CD1c-positive myeloid dendritic cell (primary cell): ENCODE measurements around the gene DNAH14.
"Not testable (repeated sequence)": the region's sequence is repeated elsewhere in the genome, so short reads cannot be mapped to it uniquely, and the experiment has no call there.

Experiments
- DNase-seq: peaks from one replicate; pipeline ENCODE4 v3.0.0-alpha.2; 2016; ENCODE audit errors: extremely low spot score

DNAH14 gene

DNA sequence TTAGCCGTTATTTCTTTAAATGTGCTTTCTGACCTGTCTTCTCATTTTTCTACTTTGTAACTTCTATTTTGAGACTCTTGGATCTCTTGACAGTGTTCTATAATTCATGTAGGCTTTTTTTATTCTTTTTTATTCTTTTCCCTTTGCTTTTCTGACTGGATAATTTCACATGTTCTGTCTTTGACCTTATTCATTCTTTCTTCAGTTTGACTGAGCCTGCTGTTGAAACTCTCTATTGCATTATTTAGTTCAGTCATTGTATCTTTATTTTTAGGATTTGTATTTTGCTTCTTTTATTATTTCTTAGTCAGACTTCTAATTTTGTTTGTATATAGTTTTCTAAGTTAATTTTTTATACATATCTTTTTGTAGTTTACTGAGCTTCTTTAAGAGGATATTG, 66.1 kb downstream of the DNAH14 start:
- DNase-seq = no peak

DNA sequence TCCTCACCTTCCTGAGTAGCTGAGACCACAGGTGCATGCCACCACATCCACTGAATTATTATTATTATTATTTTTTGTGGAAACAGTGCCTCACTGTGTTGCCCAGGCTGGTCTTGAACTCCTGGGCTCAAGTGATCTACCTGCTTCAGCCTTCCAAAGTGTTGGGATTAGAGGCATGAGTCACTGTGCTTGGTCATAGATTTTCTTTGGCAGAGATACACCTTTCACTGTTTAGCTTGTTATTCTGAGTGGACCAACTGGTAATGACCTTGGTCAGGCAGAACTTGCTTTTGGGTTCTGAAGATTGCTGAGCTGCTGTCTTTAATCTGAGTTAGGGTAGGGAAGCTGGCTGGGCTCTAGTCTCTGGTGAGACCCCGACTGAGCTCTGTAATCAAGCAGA, 66.8 kb downstream of the DNAH14 start:
- no peak for DNase-seq

DNA sequence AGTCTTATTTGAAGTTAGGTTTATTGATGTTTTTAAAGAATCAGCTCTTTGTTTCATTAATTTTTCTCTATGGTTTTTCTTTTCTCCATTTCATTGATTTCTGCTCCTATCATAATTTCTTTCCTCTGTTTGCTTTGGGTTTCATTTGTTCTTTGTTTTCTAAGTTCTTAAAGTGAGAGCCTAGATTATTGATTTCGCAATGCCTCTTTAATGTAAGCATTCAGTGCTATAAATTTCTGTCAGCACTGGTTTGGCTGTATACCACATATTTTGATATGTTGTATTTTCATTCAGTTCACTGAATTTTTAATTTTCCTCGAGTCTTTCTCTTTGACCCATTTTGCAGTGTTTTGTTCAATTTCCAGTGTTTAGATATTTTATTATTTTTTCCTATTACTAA, 68.7 kb downstream of the DNAH14 start:
- DNase-seq = no peak

DNA sequence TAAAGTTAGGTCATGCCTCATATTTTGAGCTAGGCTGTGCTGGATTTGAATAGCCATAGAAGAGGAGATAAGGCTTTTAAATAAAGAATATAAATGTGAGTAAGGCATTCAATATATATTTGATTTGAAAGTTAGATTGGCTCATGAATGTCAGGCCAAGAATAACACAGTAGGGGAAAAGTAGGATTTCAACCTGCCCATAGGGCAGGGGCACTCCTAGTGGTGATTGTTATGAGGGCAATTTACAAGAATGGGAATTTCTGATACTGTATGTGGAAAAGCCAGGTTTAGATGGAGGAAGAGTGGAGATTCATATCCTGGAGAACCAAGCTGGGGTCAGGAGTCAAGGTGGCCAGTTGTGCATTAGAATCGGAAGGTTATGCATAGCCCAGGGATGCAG, 74.9 kb downstream of the DNAH14 start:
- DNase-seq = no peak

DNA sequence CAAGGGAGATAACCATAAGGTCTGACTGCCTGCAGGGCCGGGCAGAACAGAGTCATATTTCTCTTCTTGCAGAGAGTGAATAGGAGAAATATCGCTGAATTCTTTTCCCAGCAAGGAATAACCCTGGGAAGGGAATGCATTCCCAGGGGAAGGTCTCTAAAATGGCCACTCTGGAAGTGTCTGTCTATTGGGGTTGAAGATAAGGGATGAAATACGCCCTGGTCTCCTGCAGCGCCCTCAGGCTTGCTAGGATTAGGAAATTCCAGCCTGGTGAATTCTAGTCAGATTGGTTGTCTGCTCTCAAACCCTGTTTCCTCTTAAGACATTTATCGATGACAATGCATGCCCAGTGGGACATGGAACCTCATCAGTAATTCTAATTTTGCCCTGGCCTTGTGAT, 76.9 kb downstream of the DNAH14 start:
- not testable (repeated sequence) for DNase-seq

DNA sequence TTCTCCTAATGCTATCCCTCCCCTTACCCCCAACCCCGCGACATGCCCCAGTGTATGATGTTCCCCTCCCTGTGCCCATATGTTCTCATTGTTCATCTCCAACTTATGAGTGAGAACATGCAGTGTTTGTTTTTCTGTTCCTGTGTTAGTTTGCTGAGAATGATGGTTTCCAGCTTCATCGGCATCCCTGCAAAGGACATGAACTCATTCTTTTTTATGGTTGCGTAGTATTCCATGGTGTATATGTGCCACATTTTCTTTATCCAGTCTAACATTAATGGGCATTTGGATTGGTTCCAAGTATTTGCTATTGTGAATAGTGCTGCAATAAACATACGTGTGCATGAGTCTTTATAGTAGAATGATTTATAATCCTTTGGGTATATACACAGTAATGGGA, 78.6 kb downstream of the DNAH14 start:
- not testable (repeated sequence) for DNase-seq

DNA sequence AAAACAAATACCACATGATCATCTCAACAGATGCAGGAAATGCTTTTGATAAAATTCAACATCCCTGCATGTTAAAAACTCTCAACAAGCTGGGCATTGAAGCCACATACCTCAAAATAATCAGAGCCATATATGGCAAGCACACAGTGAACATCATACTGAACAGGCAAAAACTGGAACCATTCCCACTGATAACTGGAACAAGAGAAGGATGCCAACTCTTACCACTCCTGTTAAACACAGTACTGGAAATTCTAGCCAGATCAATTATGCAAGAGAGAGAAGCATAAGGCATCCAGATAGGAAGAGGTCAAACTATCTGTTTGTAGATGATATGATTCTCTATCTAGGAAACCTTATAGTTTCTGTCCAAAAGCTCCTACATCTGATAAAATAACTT, 91.6 kb downstream of the DNAH14 start:
- DNase-seq = no peak

DNA sequence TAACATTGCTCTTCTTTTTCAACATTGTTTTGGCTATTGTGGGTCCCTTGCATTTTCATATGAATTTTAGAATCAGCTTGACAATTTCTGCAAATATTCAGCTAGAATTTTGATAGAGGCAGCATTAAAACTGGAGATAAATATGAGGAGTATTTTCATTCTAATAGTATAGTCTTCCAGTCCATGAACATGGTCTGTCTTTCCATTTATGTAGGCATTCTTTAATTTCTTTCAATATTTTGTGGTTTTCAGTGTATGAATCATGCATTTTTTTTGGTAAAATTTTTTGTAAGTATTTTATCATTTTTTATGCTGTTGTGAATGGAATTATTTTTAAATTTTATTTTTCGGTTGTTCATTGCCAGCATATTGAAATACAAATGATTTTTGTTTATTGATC, 97.2 kb downstream of the DNAH14 start:
- no peak for DNase-seq

DNA sequence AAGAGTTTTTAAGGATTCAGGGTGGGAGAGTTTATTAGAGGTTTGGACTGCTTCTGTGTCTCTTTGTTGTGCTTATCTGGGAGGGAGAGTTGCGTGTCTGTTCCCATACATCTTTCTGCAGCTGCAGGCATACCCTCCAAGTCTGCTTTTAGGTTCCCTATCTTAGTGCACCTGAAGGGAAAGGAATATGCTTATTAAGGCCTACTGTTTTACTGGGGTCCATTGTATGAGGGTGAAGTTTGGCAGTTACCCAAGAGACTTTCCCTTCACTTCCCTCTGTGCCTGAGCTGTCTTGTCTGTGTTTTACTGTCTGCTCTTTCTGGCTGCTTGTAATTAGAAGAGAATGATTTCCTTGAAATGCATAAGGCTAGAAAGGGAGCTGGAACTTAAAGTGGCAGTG, 107.0 kb downstream of the DNAH14 start:
- not testable (repeated sequence) for DNase-seq

DNA sequence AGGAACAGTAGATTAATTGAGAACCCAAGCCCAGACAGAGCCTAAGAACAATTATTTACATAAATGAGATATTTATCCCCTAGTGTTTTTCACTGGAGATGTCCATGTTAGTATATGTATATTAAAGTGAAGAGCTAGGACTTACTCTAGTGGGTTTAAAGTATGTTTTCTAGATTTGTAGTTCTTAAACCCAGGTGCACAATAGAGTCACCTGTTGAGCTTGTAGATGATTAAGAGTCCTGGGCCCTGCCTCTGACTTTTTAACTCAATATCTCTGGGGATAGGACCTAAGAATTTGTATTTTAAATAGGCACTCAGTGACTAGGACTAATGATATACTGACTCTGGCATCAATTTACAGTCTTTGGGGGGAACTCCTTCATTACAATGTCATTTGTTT, 112.8 kb downstream of the DNAH14 start:
- no peak for DNase-seq

DNA sequence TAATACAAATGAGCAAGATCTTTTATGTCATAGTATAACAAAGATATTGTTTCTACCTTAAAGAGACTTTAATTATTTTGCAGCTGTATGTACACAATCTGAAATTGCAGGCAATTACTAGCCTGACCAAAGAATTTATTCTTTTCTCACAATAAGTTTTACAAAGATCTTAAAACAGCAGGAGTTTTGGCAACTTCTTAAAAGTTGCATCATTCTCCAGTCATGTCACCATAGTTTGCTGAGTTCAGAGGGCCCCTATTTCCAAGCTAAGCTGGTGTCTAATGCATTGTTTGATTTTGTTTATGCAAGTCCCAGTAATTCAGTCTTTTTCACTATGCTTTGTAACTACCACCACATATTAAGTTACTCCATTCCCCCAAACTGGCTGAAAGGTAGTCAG, 114.8 kb downstream of the DNAH14 start:
- DNase-seq = no peak

DNA sequence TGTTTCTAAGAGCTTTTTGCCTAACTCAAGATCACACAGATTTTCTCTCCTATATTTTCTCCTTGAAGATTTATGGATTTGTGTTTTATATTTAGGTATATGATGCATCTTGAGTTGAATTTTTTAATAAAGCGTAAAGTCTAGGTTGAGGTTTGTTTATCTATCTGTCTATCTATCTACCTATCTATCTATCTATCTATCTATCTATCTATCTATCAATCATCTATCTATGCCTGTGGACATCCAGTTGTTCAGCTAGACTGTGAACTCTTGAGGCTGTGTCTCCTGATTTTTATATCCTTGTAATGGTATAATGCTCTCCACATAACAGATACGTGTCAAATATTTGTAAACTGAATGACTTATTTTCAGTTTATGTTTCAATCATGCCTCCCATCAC, 120.1 kb downstream of the DNAH14 start:
- no peak for DNase-seq

DNA sequence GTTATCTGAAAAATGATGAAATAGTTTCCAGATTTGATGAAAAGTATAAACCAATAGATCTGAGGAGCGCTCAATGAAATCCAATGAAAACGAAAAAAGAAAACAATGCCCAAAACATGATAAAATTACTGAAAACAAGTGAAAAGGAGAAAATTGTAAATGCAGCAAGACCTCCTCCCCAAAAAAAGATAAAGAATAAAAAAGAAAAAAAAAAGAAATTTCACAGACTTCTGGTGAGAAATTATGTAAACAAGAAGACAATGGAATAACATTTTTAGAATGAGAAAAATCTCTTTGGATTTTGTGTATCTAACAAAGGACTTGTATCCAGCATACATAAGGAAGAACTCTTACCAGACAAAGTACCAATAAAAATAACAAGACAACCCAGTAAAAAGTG, 134.2 kb downstream of the DNAH14 start:
- DNase-seq = no peak

DNA sequence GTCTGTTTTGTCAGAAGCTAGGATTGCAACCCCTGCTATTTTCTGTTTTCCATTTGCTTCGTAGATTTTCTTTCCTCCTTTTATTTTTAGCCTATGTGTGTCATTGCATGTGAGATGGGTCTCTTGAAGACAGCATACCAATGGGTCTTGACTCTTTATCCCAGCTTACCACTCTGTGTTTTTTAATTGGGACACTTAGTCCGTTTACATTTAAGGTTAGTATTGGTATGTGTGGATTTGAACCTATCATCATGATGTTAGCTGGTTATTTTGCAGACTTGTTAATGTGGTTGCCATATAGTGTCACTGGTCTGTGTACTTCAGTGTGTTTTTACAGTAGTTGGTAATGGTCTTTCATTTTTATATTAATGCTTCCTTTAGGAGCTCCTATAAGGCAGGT, 141.5 kb downstream of the DNAH14 start:
- DNase-seq = no peak

DNA sequence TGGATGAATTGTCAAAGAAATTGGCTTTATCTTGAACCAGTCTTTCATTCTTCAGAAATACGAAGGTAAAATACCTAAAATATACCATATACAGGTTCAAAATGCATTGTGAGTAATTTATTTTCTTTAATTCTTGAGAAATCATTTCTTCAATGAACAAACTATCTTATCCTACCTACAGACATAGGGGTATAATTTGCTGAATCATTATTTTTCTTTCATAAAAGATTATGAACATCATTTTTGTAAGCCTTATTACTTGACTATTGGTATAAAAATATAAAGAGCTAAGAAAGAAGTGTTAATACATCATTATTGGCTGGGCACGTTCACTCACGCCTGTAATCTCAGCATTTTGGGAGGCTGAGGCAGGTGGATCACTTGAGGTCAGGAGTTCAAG, 167.7 kb downstream of the DNAH14 start:
- DNase-seq = no peak

DNA sequence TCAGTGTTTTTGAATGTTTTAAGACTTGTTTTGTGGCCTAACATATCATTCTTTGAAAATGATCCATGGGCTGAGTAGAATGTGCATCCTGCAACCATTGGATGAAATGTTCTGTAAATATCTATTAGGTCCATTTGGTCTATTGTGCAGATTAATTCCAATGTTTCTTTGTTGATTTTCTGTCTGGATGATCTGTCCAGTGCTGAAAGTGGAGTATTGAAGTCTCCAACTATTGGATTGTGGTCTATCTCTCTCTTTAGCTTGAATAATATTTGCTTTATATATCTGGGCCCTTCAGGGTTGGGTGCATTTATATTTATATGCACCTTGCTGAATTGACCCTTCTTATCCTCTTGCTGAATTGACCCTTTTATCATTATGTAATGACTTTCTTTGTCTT, 181.5 kb downstream of the DNAH14 start:
- DNase-seq = no peak

DNA sequence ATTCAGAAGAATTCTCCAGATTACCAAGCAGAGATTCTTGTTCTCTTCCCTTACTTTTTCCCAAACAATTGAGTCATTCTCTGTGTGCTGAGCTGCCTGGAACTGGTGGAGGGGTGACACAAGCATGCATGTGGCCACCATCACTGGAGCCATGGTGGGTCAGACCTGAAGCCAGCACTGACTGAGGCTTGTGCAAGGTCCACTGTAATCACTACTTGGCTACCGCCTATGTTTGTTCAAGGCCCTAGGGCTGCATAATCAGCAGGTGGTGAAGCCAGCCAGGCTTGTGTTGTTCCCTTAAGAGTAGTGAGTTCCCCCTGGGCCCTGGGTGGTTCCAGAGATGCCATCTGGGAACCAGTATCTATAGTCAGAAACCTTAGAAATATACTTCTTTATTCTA, 183.8 kb downstream of the DNAH14 start:
- DNase-seq = no peak

DNA sequence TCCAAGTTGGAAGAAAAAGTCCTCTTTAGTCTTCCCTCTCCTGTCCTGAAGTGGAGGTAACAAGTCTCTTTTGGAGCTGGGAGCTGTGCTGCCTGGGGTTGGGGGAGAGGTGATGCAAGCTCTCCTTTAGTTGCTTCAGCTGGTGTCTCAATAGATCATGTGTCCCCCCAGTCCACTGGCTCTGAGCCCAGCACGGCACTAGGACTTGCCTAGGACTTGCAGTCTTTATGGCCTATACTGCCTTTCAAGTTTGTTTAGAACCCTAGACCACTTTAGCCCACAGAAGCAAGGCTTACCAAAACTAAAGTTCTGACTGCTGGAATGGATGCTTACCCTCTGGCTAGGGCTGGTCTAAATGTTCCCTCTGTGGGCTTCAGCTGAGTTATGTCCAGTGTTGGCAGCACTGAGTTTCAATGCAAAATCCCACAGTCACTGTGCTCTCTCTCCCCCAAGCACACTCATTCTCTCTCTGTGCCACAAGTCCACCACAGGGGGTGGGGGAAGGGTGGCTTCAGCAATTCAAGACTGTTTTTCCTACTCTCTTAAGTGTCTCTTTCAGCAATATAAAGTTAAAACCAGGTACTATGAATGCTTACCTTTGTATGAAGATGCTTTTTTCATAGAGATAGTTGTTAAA, 185.0 kb downstream of the DNAH14 start:
- DNase-seq = no peak

DNA sequence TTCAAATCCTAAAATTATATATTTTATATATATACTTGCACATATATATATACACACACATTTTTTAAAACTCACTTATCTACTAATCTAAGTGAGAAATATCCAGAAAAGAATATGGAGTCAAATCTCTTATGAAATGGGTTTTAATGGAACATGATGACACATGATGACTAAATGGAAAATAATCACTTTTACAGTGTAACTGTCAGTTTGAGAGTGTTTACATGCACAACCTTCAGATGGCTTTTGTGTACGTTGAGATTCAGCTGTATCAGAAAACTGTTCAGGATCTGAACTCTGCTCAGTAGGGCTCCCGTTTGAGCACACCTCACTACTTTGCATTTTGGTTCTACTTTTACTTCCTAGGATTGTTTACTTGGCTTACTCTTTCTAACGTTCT, 189.8 kb downstream of the DNAH14 start:
- no peak for DNase-seq

DNA sequence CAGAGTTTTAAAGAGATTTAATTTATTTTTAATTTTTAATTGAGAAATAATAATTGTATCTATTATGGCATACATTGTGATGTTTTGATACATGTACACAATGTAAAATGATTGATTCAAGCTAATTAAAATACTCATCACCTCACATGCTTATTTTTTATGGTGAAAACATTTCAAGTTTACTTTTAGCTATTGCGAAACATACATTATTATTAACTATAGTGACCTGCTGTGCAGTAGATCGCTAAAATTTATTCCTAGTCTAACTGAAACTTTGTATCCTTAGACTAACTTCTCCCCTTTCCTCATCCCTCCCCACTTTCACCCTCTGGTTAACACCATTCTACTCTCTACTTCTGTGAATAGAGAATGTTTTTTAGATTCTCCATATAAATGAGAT, 191.6 kb downstream of the DNAH14 start:
- no peak for DNase-seq

DNA sequence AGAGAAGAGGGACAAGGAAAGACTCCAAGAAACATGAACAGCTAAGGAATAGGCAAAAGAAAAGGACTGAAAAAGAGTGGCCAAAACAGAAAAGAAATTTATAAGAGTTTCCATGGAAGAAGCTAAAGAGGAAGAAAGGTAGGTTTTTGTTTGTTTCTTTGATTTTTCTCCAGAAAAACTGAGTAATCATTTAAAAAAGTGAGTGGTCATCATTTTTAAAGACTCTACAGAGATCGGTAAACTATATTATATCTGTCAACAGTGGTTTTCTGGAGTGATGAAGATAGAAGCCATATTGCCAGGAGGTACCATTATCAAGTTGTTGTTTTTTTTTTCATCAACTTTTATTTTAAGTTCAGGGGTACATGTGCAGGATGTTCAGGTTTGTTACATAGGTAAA, 202.4 kb downstream of the DNAH14 start:
- DNase-seq = no peak

DNA sequence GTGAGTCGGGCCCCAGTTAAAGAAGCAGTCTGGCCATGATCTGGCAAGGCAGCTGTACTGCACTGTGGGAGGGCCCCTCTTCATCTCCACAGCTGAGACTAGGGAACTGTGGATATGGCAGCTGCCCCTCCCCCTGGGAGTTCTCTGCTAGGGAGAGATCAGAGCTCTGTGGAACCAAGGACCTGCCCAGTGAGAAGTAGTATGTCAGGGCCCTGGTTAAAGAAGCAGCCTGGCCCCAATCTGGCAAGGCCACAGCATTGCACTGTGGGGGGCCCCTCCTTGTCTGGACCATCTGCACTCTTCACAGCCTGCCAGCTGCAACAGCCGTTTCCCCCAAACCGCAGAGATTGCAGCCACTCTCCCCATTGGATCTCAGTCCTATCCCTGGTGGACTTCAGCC, 208.5 kb downstream of the DNAH14 start:
- DNase-seq = no peak

DNA sequence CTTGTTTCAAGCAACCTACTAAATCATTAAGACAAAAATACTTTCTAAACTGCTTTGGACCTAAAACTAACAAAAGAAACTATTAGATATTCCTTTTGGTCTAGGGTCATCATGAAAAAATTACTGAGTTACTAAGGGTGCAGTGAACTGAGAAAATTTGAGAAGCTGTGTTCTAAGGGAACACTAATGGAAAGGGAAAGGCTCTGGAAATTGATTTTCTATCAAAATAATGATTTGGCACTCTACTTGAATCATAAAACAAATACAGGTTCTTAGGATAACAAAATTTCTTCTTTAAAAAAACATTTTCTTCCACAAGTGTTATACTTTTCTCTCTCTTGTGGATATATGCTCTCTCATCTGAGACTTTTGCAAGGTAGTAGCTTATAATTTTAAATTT, 213.5 kb downstream of the DNAH14 start:
- no peak for DNase-seq

DNA sequence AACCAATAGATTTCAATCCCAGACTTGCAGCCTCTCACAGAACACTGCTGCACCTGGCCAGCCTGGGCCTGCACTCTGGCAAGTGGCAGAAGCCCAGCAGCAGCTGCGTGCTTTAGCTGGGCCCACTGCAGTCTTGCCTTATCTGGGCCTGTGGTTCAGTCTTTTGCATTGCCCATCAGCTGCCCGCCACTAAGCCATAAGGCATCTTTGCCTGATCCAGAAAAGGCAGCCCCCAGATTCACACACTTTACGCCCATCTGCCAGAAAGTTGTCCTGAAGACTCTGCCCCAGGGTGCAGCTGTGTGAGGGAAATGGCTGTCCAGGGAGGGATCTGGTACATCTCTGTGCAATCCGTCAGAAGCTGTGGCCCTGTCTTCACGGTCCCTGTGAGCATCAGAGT, 217.0 kb downstream of the DNAH14 start:
- no peak for DNase-seq

DNA sequence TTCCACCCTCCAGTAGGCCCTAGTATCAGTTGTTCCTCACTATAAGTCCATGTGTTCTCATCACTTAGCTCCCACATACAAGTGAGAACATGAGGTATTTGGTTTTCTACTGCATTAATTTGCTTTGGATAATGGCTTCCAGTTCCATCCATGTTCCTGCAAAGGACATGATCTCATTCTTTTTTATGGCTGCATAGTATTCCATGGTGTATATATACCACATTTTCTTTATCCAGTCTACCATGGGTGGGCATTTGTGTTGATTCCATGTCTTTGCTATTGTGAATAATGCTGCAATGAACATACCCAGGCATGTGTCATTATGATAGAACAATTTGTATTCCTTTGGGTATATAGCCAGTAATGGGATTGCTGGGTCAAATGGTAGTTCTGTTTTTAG, 218.3 kb downstream of the DNAH14 start:
- not testable (repeated sequence) for DNase-seq
